HG03442 (cell line): ENCODE results near the gene SFMBT2.

Experiments
- ATAC-seq: cut with Tn5 transposase; IDR thresholded peaks from one replicate; pipeline ENCODE4 v1.9.1; 2021; ENCODE audit warnings: mild to moderate bottlenecking, moderate library complexity; ENCODE audit not compliant: unreplicated experiment

The SFMBT2 gene

DNA sequence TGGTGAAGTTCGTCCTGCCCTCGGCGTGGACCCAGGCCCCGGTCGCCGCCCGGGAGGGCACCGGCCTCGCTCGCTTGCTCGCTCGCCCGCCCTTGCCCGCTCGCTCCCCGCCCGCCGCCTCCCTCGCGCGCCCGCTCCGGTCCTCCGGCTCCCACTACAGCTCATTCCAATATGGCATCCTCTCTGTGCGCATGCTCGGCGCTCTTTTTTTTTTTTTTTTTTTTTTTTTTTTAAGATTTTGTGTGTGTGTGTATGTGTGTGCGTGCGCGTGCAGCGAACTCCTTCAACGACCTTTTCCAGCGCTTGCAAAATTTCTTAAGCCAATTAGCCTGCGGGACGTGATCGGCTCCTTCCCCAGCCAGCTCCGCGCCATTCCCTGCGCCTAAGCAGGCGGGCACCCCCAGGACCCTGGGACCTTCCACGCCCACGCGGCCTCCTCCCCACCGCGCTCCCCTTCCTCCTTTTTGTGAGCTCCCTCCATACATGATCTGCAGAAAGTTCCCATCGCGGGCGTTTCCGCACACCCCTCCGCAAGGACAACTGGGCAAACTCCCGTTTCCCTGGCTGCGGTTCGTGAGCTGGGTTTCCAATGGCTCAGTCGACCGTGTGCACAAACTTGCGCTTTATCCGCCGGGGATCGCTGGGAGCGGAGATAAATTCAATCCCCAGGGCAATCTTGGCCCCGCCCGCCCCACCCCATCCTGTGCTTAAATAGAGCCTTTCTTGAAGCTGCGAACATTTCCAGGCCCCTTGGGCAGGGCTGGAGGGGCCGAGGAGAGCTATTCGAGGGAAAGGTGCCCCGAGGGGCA is at the start of gene SFMBT2:
SFMBT2 (minus strand) TSS at position 173 of the 809 bp plus-strand sequence. CDS start 29,136 bp downstream, outside the sequence.
- ATAC-seq: peak; percentile 39

DNA sequence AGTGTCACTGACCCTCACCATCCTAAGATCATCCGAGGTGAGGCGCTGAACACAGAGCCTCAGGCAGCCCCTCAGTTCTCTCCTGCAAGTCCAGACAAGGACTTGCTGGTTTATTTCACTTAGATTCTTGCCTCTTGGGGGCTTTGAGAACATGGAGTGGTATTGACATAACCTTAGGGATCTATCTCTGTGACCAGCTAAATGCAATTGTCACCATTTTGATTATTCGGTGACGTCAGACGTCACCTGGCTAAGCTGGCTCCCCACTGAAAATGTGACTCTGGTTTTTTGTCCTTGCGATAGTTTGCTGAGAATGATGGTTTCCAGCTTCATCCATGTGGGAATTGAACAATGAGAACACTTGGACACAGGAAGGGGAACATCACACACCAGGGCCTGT is 49.2 kb upstream of the SFMBT2 start:
- no peak for ATAC-seq

DNA sequence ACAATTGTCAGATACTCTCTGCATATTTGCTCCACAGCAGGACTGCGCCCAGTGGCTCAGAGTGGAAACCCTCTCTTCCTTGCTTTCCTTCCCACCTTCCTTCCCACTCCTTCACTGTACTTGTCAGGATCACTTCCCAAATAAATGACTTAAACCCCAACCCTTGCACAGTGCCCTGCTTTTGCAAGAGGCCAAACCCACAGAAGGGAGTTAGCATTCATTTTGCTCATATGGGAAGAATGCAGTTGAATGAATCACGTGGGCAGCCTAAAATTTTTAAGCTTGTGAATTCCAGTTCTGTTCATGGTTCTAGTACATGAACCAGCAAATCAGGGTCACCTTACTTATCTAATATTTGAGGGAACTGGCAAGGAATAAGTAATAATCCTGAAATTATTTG is 47.7 kb upstream of the SFMBT2 start:
- no peak for ATAC-seq

DNA sequence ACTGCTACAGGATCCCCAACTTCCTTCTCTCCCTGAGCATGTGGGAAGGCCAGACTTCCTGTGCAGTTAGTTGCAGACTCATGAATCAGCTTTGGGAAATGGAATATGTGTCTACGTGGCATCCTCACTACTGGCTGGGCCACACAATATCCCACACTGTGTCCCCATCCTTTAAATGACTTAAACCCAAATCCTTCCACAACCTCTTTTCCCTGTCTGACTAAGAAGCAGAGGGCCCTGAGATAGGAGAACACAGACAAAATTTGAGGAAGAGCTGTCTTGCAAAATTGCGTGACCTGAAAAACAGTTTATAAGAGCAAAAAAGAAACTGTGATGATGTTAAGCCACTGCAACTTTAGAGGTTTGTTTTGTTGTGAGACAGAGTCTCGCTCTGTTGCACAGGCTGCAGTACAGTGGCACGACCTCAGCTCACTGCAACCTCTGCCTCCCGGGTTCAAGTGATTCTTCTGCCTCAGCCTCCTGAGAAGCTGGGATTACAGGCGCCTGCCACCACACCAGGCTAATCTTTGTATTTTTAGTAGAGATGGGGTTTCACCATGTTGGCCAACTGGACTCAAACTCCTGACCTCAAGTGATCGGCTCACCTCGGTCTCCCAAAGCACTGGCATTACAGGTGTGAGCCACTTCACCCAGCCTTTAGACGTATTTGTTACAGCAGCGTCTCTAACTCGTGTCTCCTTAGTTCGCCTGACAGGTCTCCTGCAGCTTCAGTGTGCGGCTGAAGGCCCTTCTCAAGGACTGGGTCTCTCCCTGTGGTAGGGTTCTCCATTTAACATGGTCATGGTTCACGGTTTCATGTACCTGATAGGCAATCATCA is 46.9 kb upstream of the SFMBT2 start:
- peak; percentile 76 for ATAC-seq

DNA sequence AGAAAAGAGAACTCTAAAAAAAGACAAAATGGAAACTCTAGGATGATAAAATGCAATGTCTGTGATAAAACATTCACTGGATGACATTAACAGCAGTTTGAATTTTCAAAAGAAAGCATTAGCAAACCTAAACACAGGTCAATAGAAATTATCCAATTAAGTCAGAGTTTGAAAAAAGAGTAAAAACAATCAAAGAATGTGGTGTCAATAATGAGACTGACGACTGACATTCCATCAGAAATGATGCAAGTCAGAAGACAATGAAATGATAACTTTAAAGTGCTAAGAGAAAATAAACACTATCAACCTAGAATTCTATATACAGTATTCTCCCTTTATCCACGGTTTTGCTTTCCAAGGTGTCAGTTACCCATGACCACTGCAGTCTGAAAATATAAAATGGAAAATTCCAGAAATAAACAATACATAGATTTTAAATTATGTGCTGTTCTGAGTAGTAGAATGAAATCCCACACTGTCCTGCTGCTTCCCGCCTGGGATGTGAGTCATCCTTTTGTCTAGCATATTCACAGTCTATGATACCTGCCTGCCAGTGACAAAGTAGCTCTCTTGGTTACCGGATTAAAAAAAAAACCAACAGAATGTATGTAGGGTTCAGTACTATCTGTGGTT is 38.3 kb upstream of the SFMBT2 start:
- ATAC-seq: no peak

- ATAC-seq: peak; percentile 85
Observed at GRCh38 chr10:7445474-7446185, 34.8 kb upstream of the SFMBT2 start.

GRCh38 chr10:7444551-7445121 is 33.8 kb upstream of the SFMBT2 start:
- ATAC-seq: no peak

- ATAC-seq: no peak
Observed at GRCh38 chr10:7443036-7443435, 32.2 kb upstream of the SFMBT2 start.

DNA sequence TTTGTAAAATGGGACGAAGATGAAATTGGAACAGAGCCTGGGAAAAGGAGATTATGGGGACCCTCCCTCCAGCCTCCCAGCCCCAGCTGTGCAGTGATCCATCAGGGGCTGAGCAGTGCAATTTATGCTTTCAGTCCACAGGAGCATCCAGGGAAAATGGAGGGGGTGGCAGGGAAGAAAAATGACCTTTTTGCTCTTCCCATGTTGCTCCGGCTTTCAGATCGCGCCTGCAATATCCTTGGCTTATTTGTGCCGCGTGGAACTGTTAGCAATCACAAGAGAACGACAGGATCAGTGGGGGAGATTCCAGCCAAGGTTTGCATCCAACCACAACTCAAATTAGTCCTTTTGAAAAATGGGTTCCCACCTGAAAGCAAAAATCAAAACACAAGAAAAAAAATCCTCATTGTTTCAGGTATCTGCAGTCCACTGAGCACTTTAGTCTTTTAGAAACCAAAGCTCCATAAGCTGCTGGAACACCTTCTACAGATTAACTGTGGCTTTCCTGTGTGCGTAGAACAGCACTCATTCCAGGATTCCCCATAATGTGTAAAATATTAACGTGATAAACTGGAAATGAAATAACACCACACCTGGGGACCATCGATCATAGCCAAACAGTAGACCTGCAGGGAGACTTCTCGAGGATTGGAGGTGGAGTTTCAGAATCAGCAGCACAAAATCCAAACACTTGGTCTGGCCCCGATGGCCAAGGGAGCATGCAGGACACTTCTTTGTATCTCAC is 30.7 kb upstream of the SFMBT2 start:
- no peak for ATAC-seq

DNA sequence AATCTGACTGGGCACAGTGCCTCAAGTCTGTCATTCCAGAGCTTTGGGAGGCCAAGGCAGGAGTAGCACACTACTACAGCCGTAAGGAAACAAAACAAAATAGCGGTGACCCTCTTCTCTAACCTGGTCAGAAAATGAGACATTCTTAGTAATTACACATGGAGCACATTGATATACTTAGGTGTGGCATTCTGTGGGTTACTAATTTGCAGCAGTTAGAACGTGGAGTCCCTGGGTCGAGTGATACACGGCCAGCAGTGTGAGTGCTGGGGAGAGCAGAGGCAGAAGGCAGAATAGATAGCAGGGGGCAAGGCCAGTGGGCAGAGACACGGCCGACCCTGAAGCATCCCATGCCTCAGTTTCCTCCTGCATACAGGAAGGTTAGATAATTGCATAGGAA is 28.9 kb upstream of the SFMBT2 start:
- ATAC-seq: no peak

DNA sequence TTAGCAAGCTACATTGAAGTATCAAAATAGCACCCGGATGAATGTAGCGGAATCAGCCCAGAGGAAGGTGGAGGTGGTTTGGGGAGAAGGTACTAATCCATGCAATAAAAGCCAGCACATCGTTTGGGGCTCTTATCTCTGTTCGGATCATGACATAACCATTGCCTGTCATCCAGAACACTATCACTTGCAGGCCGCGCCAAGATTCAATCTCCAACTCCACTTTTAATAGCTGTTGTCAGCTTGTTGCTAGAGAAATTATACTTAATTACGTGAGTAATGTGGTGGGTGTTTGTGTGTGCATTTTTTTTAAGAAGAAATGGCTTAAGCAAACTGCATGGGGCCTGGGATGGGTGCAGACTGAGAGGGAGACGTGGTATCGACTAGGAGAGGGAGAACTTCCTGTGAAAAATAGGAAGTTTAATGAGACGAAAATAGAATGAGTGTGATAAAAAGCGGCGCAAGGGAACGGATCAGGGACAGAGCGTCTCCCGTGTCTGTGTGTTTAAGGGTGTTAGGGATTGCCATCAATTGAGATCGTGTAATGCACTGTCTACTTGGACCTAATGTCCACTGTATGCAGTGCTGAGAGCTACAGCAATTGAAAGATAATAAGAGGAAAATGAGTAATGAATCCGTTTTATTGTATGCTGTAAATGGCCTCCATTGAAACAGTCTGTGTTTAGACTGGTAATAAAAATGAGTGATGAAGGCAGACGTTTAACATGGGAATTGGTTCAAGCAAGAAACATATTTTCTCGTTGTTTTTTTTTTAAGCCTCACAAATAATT is 27.6 kb upstream of the SFMBT2 start:
- ATAC-seq: no peak

GRCh38 chr10:7436490-7437100 is 25.8 kb upstream of the SFMBT2 start:
- ATAC-seq: no peak

DNA sequence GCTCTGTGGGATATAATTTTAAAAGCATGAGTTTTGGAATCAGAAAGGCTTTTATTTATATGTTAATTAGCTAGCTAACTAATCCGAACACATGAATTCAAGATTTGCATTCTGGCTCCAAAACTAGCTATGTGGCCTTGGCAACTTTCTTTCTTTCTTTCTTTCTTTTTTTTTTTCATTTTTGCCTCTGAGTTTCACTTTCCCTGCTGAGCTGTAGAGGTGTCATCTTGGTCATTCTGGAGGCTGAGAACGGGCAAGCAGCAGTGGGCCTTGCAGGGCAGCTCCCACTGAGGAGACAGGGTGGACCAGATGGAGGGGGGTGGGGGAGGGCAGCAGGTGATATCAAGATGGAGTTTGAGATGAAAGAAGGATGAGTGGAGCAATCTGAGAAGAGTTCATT is 24.8 kb upstream of the SFMBT2 start:
- ATAC-seq: no peak

DNA sequence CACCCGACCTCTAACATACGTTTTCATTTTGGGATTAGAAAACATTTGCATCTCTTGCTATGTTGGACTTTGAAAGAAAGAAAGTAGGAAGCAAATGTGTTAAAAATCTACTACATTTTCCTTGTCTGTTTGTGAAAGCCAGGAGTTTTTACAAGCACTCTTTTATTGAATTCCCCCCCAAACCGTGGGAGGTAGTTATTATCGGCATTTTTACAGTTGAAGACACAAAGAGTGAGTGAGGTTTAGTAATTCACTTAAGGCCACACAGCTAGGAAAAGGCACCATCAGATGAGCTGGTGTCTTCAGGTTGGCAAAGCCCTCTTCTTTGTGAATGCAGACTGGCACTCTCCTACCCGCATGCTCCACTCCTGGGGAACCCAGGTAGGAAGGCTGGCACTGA is 23.5 kb upstream of the SFMBT2 start:
- ATAC-seq: no peak

DNA sequence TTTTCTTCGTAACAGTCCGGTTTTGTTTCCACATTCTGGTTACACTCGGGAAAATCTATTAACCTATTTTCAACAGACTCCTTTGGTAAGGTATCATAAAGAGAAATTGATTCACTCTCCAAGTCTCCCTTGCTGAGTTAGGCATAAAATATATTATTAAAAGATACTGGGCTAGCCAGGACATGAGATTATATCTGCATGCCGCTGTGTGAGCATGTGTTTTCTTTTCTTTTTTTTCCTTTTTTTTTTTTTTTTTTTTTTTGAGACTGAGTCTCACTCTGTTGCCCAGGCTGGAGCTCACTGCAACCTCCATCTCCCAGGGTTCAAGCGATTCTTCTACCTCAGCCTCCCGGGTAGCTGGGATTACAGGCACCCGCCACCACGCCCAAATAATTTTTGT is 23.0 kb upstream of the SFMBT2 start:
- ATAC-seq: no peak

GRCh38 chr10:7432884-7433726 is 22.3 kb upstream of the SFMBT2 start:
- no peak for ATAC-seq

GRCh38 chr10:7428673-7429350 is 18.0 kb upstream of the SFMBT2 start:
- peak; percentile 40 for ATAC-seq
